Upper lobe of left lung (tissue), 4 donors: ENCODE measurements around the gene PRKN.

Experiments used
- CTCF ChIP-seq, 6 experiments: fragments of 450-650 bp in 4 of 6; fragments of 200-600 bp in 2 of 6; sonication (generic) in 2 of 6; IDR thresholded peaks; one replicate each; pipeline ENCODE4 v1.5.1; 2016 to 2019; ENCODE audit warnings: antibody characterized with exemption in 6 of 6
- EP300 ChIP-seq, 4 donors: sonication (generic); formaldehyde crosslinking; IDR thresholded peaks; one replicate each; pipeline ENCODE4 v1.5.1; 2017; ENCODE audit warnings: antibody characterized with exemption in 4 of 4, control low read depth in 2 of 4
- POLR2A ChIP-seq, 4 donors: fragments of 450-650 bp; IDR thresholded peaks; one replicate each; pipeline ENCODE4 v1.5.1; 2016 to 2017; ENCODE audit warnings: antibody characterized with exemption in 4 of 4, mild to moderate bottlenecking in 2 of 4

GRCh38 chr6:161409353-161409752 is 1318.2 kb downstream of the PRKN start:
- TF ChIP-seq POLR2A (IDR thresholded peaks at IDR 0.05): no peak
- TF ChIP-seq CTCF (IDR thresholded peaks at IDR 0.05): no peak
- no peak for TF ChIP-seq EP300 (IDR thresholded peaks at IDR 0.05)
